GM19035 (cell line): ENCODE measurements around the gene POLR3E.
"Not testable (repeated sequence)": the region's sequence is repeated elsewhere in the genome, so short reads cannot be mapped to it uniquely, and the experiment has no call there.

Experiments used
- ATAC-seq: cut with Tn5 transposase; IDR thresholded peaks from one replicate; pipeline ENCODE4 v1.9.1; 2021; ENCODE audit not compliant: unreplicated experiment

Gene POLR3E

GRCh38 chr16:22291860-22292318 lies 5.3 kb upstream of the POLR3E start:
- ATAC-seq = no peak

GRCh38 chr16:22292320-22292719 lies 4.9 kb upstream of the POLR3E start:
- no peak for ATAC-seq

- no peak for ATAC-seq
These were observed 3.8 kb upstream of the POLR3E start for GRCh38 chr16:22293137-22294106.

GRCh38 chr16:22296225-22297113 lies 740 bp upstream of the POLR3E start:
- no peak for ATAC-seq

- ATAC-seq = peak; percentile 20
These were observed 893 bp downstream of the POLR3E start for GRCh38 chr16:22297871-22298733.

- no peak for ATAC-seq
These were observed 1.8 kb downstream of the POLR3E start for GRCh38 chr16:22299036-22299435.

- ATAC-seq = no peak
These were observed 3.3 kb downstream of the POLR3E start for GRCh38 chr16:22300427-22301071.

- not testable (repeated sequence) for ATAC-seq
These were observed 4.2 kb downstream of the POLR3E start for GRCh38 chr16:22301423-22301822.

GRCh38 chr16:22302776-22303363 lies 5.7 kb downstream of the POLR3E start:
- ATAC-seq = no peak

- ATAC-seq = no peak
These were observed 7.2 kb downstream of the POLR3E start for GRCh38 chr16:22304411-22304810.

GRCh38 chr16:22306788-22307187 lies 9.6 kb downstream of the POLR3E start:
- ATAC-seq = no peak

- ATAC-seq = no peak
These were observed 10.6 kb downstream of the POLR3E start for GRCh38 chr16:22307838-22308237.

- ATAC-seq = no peak
These were observed 11.8 kb downstream of the POLR3E start for GRCh38 chr16:22308824-22309520.

GRCh38 chr16:22311520-22311919 lies 14.3 kb downstream of the POLR3E start:
- no peak for ATAC-seq

- ATAC-seq = no peak
These were observed 15.9 kb downstream of the POLR3E start for GRCh38 chr16:22312897-22313781.

GRCh38 chr16:22313876-22314470 lies 16.8 kb downstream of the POLR3E start:
- ATAC-seq = no peak

GRCh38 chr16:22314661-22315626 lies 17.7 kb downstream of the POLR3E start:
- ATAC-seq = no peak
